G401 (cell line): ENCODE measurements around the gene METTL9. TPM values are rescaled to one million over a fixed set of nuclear protein-coding genes. Genes with fewer than 3 reads are reported as not detected.
A peak's percentile ranks its signal among the peaks of the same experiment; 100 is the strongest.
"Not testable (repeated sequence)": the region's sequence is repeated elsewhere in the genome, so short reads cannot be mapped to it uniquely, and the experiment has no call there.

Source experiments
- DNase-seq: peaks from one replicate; pipeline ENCODE4 v3.0.0-alpha.2; 2015; ENCODE audit warnings: low spot score
- in situ Hi-C: cut with HindIII; loops from 2 replicates; pipeline ENCODE4 v1.10.0; 2016; ENCODE audit warnings: low sequenced_read_pairs, mixed read lengths
- total RNA-seq: library from RNA; depleted of rRNA; stranded (reverse); fragments of >200 nt; shearing (Covaris generic); gene quantifications from 2 replicates; pipeline ENCODE4 v1.2.3, GENCODE V29; 2014

The METTL9 gene
- total RNA-seq, 1 experiment from 2014 or later, result 334 TPM

DNA sequence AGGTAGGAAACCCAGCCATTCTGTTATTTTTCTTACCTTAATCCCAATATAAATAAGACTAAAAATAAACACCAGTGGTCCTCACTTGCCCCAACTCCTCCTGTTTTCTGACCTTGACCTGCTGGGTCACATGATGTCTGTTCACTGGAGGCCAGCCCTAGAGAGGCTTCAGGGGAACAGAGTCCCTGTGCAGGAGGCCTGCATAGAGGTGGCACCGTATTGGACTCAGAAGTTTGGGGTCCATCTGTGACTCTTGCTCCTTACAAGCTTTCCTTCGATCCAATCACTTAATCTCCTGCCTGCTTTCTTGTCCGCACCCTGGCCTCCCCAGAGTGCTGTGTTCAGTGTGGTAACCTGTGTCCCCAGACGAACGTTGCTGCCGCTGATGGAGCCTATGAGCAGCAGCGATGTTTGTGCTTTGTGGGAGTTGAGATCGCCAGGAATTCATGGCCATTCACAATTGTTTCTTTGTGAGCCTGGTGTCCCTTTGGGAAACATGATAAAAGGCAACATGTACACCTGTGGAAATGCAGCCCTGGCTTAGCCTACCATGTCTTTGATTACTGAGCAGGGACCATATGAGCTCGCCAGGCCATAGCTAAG is 48.3 kb downstream of the METTL9 start:
- in situ Hi-C loops, result loop anchor here (5.0 kb wide), 1 partner anchor 40 kb away; no protein-coding TSS in a partner anchor
- DNase-seq, result no peak

DNA sequence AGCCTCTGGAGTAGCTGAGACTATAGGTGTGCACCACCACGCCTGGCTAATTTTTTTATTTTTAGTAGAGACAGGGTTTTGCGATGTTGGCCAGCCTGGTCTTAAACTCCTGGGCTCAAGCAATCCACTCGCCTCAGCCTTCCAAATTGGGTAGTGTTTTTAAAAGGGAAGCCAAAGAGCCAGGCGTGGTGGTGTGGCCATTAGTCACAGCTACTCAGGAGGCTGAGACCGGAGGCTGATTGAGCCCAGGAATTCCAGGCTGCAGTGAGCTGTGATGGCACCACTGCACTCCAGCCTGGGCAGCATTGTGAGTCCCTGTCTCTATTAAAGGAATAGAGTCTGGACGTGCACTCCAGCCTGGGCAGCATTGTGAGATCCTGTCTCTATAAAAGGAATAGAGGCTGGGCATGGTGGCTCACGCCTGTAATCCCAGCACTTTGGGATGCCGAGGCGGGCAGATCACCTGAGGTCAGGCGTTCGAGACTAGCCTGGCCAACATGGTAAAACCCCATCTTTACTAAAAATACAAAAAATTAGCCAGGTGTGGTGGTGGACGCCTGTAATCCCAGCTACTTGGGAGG is 50.5 kb downstream of the METTL9 start:
- in situ Hi-C loops, result loop anchor here (5.0 kb wide), 1 partner anchor 37 kb away; no protein-coding TSS in a partner anchor

DNA sequence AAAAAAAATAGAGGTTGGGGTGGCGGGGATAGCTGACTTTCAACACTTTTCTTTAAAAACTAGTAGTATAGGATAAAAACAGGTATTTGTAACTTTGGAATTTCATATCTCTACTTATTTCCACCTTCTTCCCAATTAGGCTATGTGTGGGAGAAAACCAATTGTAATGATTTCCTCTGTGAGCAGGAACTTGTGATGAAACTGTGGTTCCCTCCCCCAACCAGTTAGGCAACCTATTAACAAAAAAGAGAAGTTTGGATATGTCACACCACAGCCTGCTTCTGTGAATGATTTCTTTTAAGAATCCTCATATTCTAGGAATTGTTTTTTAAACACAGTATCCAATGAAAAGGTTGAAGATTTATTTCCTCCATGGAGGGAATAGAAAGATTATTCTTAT is 51.1 kb downstream of the METTL9 start:
- in situ Hi-C loops, result no loop called here
- DNase-seq, result no peak

More for the DNA sequence above, 50.5 kb downstream of the METTL9 start:
- DNase-seq, result not testable (repeated sequence)

DNA sequence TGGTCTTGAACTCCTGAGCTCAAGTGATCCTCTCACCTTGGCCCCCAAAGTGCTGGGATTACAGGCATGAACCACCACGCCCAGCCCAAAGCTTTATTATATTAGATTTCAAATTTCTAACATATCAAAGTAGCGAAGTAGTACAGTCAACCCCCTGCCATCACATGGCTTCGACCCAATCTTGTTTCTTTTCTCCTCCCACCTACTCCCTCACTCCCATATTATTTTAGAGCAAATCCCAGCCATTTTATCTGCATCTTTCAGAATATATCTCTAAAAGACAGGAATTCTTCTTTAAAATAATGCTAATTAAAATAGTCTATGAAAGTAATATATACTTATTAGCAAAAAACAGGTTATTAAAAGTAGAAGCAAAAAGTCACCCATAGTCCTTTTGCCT is 52.1 kb downstream of the METTL9 start:
- in situ Hi-C loops, result no loop called here

DNA sequence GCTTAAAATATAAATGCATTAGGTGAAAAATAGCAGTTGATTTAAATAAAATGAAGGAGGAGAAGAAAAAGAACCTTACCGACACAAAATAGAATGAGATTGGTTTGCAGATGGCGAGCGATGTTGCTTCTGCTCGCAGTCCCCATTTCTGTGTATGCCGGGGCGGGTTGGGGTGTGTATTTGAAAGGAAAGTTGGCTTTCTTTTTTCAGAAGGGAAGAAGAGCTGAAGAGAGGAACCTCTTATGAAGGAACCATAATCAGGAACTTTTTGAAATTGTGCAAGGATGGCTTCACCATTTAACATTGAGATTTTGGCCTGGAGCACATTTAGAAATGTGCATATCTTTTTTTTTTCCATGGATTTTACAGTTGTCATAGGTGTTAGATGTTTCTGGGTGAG is 53.1 kb downstream of the METTL9 start, which contains the start of gene IGSF6:
Gene IGSF6, minus strand, starts transcription at position 156 of the 400 bp plus-strand sequence. Its CDS starts 10 bp downstream, at position 146.
- in situ Hi-C loops, result no loop called here
- no peak for DNase-seq

More for the DNA sequence above, 52.1 kb downstream of the METTL9 start:
- no peak for DNase-seq

- in situ Hi-C loops, result no loop called here
- DNase-seq, result no peak
Measured at GRCh38 chr16:21653571-21653970, 54.2 kb downstream of the METTL9 start.

DNA sequence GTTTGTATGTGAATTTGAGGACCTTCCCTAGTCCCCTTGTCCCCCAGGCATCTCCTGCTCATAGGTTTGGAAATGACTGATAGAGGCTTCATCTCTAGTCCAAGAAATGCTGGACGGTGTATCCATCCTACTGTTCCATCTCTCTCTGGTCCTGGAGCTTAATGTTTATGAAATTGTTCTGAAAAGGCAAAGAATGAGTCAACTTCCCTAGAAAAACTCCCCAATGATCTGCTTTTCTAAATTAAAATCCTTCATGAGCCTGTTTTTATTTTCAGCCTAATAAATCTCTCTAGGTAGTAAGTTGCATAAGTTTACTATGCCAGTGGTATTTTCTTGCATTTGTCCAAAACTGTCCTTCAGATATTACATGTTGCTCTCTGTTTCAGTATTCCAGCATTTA is 55.1 kb downstream of the METTL9 start:
- DNase-seq, result no peak
- in situ Hi-C loops, result no loop called here

- DNase-seq, result no peak
Measured at GRCh38 chr16:21654881-21655280, 55.5 kb downstream of the METTL9 start.

DNA sequence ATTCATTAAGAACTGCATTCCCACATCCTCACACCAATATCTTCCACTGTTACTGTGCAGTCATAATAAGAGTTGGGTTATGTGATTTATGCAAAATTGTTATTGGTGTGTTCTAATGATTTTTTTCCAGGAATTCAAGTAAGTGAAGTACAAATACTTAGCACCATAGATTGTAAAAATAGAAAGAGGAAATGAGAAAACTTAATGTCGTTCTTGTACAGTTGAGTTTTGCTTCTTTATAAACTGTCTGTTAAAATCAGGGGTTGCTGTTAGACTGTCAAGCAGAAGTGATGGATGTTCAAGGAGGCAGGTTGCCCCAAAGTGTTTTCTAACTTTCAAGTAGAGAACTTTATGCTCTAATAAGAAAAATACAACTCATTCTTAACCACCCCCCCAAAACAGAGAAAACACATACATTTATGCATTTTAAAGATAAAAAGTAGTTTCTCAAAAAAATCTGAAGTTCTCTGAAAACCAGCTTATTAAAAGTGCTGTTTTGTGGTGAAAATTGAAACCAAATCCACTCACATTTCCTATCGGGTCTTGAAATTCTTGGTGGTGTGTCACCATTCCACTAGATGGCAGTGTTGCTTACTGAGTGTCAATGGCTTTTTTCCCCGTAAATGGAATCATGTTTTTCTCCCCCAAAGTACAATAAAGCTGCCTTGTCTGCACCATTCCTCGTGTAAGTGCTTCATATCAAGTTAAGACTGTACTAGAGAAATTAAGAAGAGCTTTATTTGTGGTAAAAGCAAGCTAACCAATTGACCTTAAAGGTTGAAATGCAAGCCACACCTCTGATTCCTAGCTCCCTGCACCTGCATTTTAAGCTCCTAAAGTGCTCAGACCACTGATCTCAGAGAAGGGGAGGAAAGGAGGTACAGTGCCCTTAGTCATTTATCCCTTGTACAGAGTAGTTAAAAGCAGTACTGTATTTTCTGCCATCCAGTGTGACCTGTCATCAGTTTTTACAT is 57.7 kb downstream of the METTL9 start:
- DNase-seq, result peak; percentile 79
- in situ Hi-C loops, result no loop called here

More at GRCh38 chr16:21654881-21655280, 55.5 kb downstream of the METTL9 start:
- in situ Hi-C loops, result no loop called here

- in situ Hi-C loops, result no loop called here
Measured at GRCh38 chr16:21659124-21659523, 59.7 kb downstream of the METTL9 start.

DNA sequence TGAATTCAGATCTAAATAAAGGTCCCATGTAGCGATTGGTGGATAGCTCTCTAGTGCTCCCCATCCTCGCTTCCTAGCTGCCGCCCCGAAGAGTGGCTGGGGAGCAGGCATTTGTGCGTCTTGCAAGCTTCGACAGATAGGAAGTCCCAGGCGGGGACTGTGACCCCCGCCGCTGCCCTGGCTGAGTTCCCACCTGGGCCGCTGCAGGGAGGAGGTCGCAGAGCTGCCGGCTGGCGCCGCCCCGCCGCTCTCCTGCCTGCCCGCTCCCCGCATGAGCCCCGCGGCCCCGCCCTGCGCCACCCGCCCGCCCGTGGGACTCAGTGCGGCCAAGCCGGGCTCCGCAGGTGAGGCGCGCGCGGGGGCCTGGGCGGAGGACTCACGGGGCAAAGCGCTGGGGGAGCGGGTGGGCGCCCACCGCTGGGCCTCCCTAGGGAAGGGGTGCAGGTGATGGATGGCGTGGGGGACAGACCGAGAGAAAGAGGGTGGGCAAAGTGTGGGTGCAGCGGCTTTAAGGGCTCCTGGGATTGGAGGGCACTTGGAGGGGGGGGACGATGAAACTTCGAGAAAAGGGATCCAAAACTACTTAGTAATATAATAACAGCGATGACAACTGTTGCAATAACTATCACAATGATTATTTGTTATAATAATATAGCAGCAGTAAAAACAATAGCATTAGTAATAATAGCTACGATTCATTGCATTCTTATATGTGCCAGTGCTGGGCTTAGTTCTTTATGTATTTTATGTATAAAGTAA is 64.7 kb downstream of the METTL9 start, which contains the start of gene OTOA:
Gene OTOA, plus strand, starts transcription at position 80 of the 759 bp plus-strand sequence. CDS start 14,547 bp downstream, outside the sequence.
- no peak for DNase-seq
- in situ Hi-C loops, result no loop called here

More at GRCh38 chr16:21659124-21659523, 59.7 kb downstream of the METTL9 start:
- no peak for DNase-seq

DNA sequence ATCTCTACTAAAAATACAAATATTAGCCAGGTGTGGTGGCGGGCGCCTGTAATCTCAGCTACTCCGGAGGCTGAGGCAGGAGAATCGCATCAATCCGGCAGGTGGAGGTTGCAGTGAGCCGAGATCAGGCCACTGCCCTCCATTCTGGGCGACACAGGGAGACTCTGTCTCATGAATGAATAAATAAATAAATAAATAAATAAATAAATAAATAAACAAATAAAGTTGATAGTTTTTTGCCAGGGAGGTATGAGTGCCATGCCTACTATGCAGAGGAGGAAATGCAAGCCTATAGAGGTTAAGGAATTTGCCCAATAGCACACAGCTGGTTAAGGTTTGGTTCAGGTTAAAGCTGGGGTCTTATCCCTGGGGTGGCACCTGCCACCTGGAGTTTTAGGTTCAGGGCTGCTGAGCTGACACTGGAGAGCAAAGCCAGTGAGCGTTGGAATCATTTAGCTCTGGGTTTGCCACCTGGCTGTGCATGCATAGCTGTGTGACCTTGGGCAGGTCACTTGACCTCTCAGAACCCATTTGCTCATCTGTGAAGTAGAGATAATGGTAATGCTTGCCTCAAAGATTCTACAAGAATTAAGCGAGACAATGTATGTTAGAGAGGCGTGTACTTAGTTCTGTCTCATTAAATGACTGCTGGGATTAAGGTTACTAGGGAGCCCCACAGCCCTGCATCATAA is 65.6 kb downstream of the METTL9 start:
- no peak for DNase-seq
- in situ Hi-C loops, result no loop called here

DNA sequence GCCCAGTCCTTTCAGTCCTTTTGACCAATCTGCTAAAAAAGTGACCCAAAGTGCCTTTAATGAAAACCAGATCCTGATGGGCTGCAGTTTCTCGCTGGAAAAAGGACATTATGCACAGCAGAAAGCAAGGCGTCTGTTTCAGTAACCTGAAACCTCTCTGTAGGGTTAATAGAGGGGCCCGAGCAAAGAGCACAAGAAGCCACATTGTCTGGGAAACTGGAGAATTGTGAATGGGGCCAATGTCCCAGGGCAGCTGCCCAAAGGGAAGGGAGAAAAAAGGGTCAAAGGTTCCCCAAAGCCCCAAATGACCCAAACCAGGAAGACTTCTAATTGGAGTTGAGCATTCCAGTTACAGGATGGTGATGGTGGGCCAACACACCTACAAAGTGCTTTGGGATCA is 67.4 kb downstream of the METTL9 start:
- no peak for DNase-seq
- in situ Hi-C loops, result no loop called here

DNA sequence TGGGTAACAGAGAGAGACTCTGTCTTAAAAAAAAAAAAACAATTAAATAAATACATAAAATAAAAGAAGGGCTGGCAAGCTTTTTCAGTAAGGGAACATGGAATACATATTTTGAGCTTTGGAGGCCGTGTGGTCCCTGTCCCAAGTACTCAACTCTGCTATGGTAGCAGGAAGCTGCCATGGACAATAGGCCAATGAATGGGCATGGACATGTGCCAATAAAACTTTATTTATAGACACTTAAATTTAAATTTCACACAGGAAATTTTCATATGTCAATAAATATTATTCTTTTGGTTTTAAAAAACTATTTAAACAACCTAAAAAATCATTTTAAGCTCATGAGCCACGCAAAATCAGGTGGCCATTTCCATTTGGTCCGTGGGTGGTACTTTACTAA is 68.2 kb downstream of the METTL9 start:
- in situ Hi-C loops, result no loop called here

DNA sequence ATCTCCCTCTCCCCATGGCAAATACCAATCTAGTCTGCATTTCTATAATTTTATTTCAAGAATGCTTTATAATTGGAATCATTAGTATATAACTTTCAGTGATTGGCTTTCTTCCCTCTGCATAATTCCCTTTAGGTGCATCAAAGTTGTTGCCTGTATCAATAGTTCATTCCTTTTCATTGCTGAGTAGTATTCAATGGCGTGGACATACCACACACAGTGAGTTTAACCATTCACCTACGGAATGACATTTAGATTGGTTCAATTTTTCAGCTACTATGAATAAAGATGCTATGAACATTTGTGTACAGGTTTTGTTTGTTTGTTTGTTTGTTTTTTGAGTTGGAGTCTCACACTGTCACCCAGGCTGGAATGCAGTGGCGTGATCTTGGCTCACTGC is 74.1 kb downstream of the METTL9 start:
- DNase-seq, result no peak
- in situ Hi-C loops, result no loop called here

More for the DNA sequence above, 68.2 kb downstream of the METTL9 start:
- DNase-seq, result no peak

DNA sequence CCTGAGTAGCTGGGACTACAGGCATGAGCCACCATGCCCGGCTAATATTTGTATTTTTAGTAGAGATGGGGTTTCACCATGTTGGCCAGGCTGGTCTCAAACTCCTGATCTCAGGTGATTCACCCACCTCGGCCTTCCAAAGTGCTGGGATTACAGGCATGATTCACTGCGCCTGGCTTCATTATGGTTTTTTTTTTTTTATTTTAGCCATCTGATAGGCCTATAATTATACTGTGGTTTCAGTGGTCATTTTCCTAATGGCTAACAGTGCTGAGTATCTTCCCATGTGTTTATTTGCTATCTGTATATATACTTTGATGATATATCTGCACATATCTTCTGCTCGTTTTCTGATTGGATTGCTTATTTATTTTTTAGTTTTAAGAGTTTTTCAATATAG is 75.1 kb downstream of the METTL9 start:
- DNase-seq, in situ Hi-C loops: not testable (repeated sequence)

GRCh38 chr16:21680714-21681113 is 81.3 kb downstream of the METTL9 start:
- DNase-seq, in situ Hi-C loops: not testable (repeated sequence)

- no peak for DNase-seq
- in situ Hi-C loops, result no loop called here
Measured at GRCh38 chr16:21683184-21683583, 83.8 kb downstream of the METTL9 start.
